Muscle layer of duodenum (tissue), 2 donors: ENCODE data around the gene NOL9.

ENCODE experiments used
- H3K27ac ChIP-seq: one replicate; pipeline ENCODE4 v1.7.0; 2013; ENCODE audit warnings: mild to moderate bottlenecking, low read length
- H3K27me3 ChIP-seq: one replicate; pipeline ENCODE4 v1.7.0; 2013; ENCODE audit warnings: low read depth, mild to moderate bottlenecking, control low read depth, low read length
- H3K36me3 ChIP-seq, 2 donors: one replicate each; pipeline ENCODE4 v1.7.0; 2013; ENCODE audit warnings: low read length in 2 of 2, control low read depth in 1 of 2, mild to moderate bottlenecking in 1 of 2; ENCODE audit not compliant: insufficient read depth in 2 of 2, control insufficient read depth in 1 of 2
- H3K4me1 ChIP-seq, 2 donors: one replicate each; pipeline ENCODE4 v1.7.0; 2013; ENCODE audit warnings: low read length in 2 of 2, mild to moderate bottlenecking in 2 of 2, control low read depth in 1 of 2, moderate library complexity in 1 of 2; ENCODE audit not compliant: insufficient read depth in 2 of 2, control insufficient read depth in 1 of 2
- H3K4me3 ChIP-seq, 2 donors: one replicate each; pipeline ENCODE4 v1.7.0; 2013; ENCODE audit warnings: low read length in 2 of 2, low read depth in 1 of 2, mild to moderate bottlenecking in 1 of 2
- H3K9me3 ChIP-seq, 2 donors: one replicate each; pipeline ENCODE4 v1.7.0; 2013; ENCODE audit warnings: low read length in 2 of 2, control low read depth in 1 of 2, mild to moderate bottlenecking in 1 of 2; ENCODE audit not compliant: control insufficient read depth in 1 of 2
- donor health status: healthy.

Gene NOL9

DNA sequence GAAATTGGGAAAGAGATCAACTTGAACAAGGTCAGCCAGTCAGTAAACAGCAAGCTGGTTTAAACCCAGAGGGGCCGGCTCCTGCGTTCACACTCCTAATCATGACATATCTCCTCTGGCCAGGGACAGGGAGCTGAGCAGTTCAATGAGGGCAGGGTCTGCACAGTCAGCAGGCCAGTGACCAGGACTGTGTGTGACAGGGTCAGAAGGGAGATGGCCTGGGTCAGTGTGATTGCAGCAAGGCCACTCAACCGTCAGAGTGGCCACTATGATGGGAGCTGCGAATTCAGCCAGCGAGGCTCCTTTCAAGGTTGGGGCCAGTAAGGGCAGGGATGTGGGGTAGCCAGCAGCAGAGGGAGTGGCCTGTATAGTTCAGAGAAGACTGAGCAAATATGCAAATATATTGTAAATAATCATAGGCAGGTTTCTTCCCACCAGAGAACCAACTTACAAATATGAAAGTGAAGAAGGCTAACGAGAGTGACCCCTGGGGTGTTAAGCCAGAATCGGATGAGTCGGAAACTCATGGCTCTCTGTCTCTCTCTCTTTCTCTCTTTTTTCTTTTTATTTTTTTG is 20.0 kb downstream of the NOL9 start:
- Histone ChIP-seq H3K4me3 (no peak overlapping the region), H3K4me1 (no peaks in the 10 kb centered on the region), H3K27ac (no peak overlapping the region), H3K27me3 (no peaks in the 10 kb centered on the region), H3K36me3 (peaks cover 37 to 48% of the 10 kb centered on the region in 2 donors), H3K9me3 (no peaks in the 10 kb centered on the region)

DNA sequence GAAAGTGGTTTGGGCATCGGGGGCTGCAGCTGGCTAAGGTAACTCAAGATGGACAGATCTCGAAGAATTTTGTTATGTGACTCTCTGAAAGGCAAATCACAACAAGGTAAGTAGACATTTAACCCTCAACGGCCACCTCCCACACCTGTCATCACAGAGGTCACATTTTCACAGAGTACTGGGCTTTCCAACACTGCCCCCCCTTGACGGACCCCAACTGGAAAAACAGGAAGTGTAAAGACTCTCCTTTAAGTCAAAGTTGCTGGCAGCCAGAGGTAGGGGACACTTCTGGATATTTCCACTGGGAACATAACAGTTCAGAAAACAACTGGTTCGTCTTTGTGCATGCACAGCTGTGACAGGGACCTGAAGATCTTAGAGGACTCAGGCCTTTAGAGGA is 22.3 kb downstream of the NOL9 start:
- H3K27me3 ChIP-seq = no peaks in the 10 kb centered on the region
- no peak overlapping the region for H3K4me3 ChIP-seq
- peaks cover 46 to 56% of the 10 kb centered on the region in 2 donors for H3K36me3 ChIP-seq
- H3K4me1 ChIP-seq = no peaks in the 10 kb centered on the region
- no peak overlapping the region for H3K27ac ChIP-seq
- H3K9me3 ChIP-seq = no peaks in the 10 kb centered on the region

DNA sequence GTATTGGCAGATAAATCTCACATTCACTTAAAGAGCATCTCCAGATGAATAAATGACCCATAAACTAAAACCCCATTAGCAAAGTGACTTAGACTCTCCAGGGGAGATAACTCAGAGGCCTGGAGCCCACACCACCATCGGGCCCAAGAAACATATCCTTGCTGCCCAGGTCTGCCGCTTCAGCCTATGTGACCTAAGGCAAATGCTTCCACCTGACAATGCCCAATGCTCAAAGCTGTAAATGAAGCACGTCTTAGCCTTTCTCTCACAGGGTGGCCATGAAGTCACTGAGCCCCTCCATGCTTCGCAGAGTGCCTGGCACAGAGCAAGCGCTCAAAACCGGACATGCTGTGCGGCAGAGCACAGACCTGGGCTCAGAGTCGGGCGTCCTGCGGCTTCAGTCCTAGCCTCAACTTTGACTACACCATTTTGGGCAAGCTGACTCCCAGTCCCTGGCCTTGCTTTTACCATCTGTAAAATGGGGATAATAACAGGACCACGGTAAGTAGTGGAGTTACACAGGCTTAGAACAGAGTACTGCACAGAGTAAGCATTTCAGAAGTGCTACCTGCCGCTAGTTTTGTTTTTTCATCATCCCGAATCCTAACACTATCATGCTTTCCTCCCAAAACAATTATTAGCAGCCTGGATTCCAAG is 23.7 kb downstream of the NOL9 start:
- Histone ChIP-seq H3K9me3 (no peaks in the 10 kb centered on the region), H3K4me1 (no peaks in the 10 kb centered on the region), H3K36me3 (peaks cover 57 to 67% of the 10 kb centered on the region in 2 donors), H3K27me3 (no peaks in the 10 kb centered on the region), H3K4me3 (no peak overlapping the region), H3K27ac (no peak overlapping the region)

DNA sequence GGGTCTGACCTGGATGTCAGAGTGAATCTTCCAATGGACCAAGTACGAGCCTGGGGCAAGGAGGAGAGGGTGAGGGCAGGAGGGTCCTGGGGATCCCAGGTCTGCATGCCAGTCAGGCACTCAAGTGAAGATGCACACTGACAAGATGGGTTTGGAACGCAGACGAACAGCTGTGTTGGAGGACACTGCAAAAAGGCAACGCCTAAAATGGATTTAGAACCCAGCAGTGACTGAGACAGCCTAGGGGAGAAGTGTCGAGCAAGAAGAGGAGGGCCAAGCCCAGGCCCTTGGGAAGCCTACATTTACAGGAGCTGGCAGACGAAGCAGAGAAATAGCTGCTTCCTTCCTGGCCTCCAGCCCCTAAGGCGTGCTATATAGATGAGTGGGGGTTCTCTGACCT is 25.8 kb downstream of the NOL9 start:
- Histone ChIP-seq H3K4me1 (no peaks in the 10 kb centered on the region), H3K4me3 (no peak overlapping the region), H3K27ac (no peak overlapping the region), H3K36me3 (peaks cover 58 to 67% of the 10 kb centered on the region in 2 donors), H3K9me3 (no peaks in the 10 kb centered on the region), H3K27me3 (no peaks in the 10 kb centered on the region)

DNA sequence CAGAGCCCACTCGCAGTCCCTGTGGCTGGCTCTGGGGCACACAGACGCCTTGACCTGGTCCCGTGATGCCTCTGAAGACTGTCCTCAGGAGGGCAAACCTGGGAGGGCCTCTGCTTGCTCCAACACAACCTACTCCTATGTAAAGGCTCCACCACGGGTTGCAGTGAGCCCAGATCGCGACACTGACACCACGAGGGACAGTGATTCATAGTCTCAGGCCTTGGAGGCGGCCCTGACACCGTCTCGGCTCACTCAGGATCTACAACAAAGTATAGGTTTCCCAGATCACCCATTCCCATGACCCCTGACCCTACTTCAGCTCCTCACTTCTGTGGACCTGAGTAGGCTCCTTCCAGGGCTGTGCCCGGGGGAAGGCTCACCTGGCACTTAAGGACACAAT is 28.0 kb downstream of the NOL9 start:
- Histone ChIP-seq H3K27ac (no peak overlapping the region), H3K27me3 (no peaks in the 10 kb centered on the region), H3K4me3 (no peak overlapping the region), H3K9me3 (no peaks in the 10 kb centered on the region), H3K36me3 (peaks cover 36 to 45% of the 10 kb centered on the region in 2 donors), H3K4me1 (no peaks in the 10 kb centered on the region)

DNA sequence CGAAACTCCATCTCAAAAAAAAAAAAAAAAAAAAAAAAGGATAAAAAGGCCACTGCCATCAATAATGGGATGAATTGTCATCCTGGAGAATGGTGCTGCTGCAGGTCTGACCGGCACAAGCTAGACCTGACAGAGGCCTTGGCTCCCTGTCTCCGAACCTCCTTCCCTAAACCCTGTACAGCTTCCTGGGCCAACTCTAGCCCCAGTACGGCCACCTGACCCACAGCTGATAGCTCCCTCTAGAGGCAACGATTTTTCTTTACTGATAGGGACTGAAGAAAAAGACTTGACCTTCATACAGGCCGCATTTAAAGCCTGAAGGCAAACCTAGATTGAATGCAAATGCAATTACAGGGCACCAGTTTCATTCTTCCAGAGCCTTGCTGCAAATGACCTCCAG is 30.7 kb downstream of the NOL9 start:
- no peaks in the 10 kb centered on the region for H3K27me3 ChIP-seq
- peaks cover 23 to 28% of the 10 kb centered on the region in 2 donors for H3K36me3 ChIP-seq
- peaks cover 3 to 5% of the 10 kb centered on the region in 2 donors for H3K4me1 ChIP-seq
- H3K9me3 ChIP-seq = no peaks in the 10 kb centered on the region
- no peak overlapping the region for H3K27ac ChIP-seq
- H3K4me3 ChIP-seq = no peak overlapping the region

DNA sequence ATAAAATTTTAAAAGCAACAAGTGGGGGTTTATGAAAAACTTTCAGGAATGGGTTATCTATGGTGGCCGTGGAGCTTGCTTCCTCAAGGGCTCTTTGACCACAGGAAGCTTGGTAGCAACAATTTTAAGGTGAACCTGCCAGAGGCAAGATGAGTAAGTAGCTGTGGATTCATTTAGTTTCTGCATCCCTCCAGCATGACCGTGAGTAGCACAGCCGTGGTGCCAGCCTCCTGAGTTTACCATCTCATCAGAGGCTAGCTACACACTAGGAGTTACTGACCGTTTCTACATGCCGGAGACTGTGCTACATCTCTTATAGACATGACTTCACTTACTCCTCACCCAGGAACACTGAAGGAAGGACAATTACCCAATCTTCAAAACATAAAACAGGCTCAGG is 32.8 kb downstream of the NOL9 start:
- H3K27me3 ChIP-seq = no peaks in the 10 kb centered on the region
- H3K36me3 ChIP-seq = peaks cover 16% of the 10 kb centered on the region in 2 donors
- no peak overlapping the region for H3K4me3 ChIP-seq
- H3K4me1 ChIP-seq = peaks cover 3 to 5% of the 10 kb centered on the region in 2 donors
- H3K27ac ChIP-seq = no peak overlapping the region
- H3K9me3 ChIP-seq = no peaks in the 10 kb centered on the region

DNA sequence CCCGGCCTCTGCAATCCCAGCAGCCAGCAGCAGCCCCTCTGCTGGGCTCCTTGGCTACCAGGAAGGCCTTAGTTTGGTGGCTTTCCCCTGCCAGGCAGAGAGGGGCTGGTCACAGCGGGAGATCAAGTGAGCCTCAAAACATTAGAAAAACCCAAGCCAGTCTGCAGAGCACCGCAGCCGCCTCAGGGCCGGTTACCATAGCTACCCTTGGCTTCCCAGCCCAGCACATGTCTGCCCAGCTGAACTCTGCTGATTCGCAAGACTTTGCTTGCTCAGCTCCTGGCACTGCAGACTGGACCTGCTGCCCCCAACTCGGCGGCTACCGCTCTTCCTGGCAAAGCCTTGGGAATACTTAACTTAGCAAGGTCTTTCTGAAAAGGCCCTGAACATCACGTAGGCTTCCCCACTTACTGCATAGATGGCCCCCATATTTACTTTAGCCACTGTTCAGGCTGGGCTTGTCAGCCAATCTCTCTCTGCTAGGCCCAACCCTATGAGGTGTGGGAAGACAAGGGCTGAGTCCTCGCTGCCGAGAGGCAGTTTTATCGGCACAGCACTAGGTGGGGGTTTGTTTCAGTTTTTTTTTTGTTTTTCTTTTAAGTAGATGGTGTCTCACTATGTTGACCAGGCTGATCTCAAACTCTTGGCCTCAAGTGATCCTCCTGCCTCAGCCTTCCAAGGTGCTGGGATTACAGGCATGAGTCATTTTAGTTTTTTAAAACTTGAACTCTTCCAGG is 34.2 kb downstream of the NOL9 start:
- H3K36me3 ChIP-seq = peaks cover 1 to 2% of the 10 kb centered on the region in 2 donors
- no peaks in the 10 kb centered on the region for H3K27me3 ChIP-seq
- H3K4me3 ChIP-seq = no peak overlapping the region
- peaks cover 3 to 5% of the 10 kb centered on the region in 2 donors for H3K4me1 ChIP-seq
- no peaks in the 10 kb centered on the region for H3K9me3 ChIP-seq
- H3K27ac ChIP-seq = no peak overlapping the region

DNA sequence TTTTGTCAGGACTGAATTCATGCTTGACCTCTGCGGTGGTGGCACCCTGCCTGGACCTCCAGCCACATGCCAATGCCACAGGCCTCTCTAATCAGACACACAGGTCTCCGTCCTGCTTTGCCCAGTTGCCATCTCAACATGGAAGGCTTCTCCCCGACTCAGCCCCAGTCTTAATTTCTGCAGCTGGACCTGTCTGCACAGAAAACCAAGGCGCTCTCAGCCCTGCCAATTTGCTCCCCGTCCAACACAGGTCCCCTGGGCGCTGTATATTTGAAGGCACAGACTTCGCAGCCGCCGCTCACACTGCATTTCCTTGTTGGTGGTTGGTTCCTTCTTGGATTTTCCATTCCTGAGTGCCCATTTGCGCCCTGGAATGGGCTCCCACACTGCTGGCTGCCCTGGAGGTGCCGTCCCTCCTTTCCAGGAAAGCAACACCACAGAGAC is 34.8 kb downstream of the NOL9 start:
- Histone ChIP-seq H3K4me3 (no peak overlapping the region), H3K36me3 (no peaks in the 10 kb centered on the region), H3K9me3 (no peaks in the 10 kb centered on the region), H3K4me1 (peaks cover 3 to 5% of the 10 kb centered on the region in 2 donors), H3K27ac (no peak overlapping the region), H3K27me3 (no peaks in the 10 kb centered on the region)

DNA sequence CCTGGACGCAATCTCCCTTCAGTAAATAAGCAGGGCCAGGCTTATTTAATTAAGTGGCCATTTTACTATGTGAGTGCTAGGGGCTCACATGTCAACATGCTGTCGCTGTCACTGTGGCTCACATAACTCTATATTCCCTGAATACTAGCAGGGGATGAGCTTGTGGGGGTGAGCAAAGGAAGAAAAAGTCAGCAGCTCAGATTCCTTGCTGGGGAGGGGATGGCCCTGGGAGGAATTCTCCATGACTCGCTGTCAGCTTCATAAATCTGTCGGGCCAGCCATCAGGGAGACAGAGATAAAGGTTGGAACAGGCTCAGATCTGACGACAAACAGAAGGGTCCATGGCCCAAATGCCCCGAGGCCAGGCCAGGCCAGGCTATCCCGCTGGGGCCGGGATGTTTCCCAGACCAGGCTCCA is 36.9 kb downstream of the NOL9 start:
- Histone ChIP-seq H3K9me3 (no peaks in the 10 kb centered on the region), H3K4me3 (no peak overlapping the region), H3K4me1 (peaks cover 3 to 5% of the 10 kb centered on the region in 2 donors), H3K27ac (no peak overlapping the region), H3K27me3 (no peaks in the 10 kb centered on the region), H3K36me3 (no peaks in the 10 kb centered on the region)

DNA sequence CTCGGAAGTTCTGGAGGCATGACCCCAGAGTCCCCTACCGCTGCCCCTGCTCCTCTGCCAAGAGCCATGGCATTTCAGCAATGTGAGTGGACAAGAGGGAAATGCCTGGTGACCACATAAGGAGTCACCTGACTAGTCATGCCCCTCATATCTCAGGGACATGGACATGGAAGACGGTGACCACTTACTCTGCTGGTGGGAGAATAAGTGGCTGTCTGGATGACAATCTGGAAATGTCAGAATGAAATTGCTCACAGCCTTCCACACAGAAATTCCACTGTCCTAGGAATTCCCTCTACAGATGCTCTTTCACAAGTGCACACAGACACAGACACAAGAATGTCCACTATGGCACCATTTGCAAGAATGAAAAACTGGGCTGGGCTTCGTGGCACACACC is 38.5 kb downstream of the NOL9 start:
- no peak overlapping the region for H3K4me3 ChIP-seq
- H3K36me3 ChIP-seq = no peaks in the 10 kb centered on the region
- H3K9me3 ChIP-seq = no peaks in the 10 kb centered on the region
- peaks cover 3 to 5% of the 10 kb centered on the region in 2 donors for H3K4me1 ChIP-seq
- no peak overlapping the region for H3K27ac ChIP-seq
- no peaks in the 10 kb centered on the region for H3K27me3 ChIP-seq
